HCEC 1CT (cell line): ENCODE measurements around the gene OST4.
A peak's percentile ranks its signal among the peaks of the same experiment; 100 is the strongest.
"Not testable (repeated sequence)": the region's sequence is repeated elsewhere in the genome, so short reads cannot be mapped to it uniquely, and the experiment has no call there.

Source experiments
- DNase-seq: peaks from one replicate; pipeline ENCODE4 v3.0.0-alpha.2; 2017

OST4 gene

GRCh38 chr2:27071277-27071989 is at the start of gene OST4:
TSS of gene OST4 (minus strand) at chr2:27071654.
- peak; percentile 92 for DNase-seq

- not testable (repeated sequence) for DNase-seq
These were observed 47.8 kb upstream of the OST4 start for GRCh38 chr2:27119330-27119670.

DNA sequence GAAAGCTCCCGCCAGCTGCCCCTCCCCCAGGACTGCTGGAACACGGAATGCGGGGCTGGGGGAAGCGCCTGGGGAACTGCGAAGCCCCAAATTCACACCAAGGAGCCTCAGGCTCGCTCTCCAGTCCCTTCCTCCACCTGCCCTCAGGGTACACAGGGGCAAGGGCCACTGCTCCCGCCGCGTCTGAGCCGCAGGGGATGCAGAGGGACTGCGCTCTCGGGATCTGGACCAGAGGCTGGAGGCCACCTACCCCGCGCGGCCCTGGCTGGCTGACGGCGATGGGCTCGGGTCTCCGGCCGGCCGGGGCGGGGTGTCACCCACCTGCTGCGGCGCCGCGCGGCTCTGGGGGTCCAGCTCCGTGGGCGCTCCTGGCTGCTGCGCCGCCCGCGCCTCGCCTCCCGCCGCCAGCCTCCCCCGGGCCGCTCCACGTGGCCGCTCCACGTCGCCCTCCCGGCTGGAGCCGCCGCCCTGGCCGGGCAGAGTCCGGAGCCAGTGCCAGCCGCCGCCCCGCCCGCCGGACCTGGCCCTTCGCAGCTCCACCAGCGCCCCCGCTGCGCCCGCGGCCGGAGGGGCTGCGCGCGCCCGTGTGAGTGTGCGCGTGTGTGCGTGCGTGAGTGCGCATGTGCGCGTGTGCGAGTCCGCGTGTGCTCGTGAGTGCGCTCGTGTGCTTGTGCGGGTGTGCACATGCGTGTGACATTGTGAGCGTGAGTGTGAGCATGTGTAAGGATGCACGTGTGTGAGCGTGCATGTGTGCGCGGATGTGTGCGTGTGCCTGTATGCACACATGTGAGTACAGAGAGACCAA is 47.3 kb upstream of the OST4 start, which contains the start of gene CGREF1:
Gene CGREF1, minus strand, starts transcription at position 604 of the 805 bp plus-strand sequence. CDS start 14,762 bp downstream, outside the sequence.
- DNase-seq: no peak

DNA sequence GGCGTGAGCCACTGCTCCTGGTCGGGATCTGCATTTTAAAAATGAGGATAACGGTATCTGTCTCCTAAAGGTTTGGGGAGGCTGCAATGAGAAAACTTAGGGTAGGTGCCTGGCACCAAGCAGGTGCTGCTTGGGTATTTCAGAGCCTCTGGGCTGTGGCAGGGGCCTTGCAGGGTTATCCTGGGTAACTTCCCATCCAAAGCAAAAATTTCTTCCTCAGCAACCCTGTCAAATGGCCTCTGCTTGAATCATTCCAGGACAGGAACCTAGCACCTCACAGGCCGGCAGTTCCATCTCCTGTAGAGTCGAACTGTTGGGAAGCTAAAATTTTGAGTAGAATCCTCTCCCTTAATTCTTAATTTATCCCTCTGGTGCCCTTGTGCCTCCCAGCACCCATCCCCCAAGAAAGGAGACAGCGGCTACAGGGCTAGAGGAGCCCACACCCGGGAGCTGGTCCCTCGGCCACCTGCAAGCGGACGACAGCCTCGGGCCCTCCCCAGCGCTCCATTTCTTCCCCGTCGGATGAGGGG is 46.6 kb upstream of the OST4 start:
- DNase-seq: no peak

DNA sequence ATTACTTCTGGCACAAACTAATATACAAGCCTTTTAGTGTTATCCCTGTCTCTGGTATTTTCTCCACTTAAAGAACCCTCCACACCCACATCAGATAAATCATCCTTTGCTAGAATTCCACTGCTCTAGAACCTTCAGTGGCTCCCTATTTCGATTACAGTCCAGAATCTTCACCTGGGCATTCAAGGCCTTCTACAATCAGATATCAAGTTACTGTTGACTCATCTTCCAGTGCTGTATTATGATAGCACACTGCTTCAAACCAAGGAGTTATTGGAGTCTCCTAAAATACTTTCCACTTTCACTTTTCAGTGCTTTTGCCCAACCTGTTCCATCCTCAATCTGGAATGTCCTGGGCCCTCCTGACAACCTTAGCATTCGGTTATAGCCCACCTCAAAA is 44.1 kb upstream of the OST4 start:
- DNase-seq: no peak

- DNase-seq: not testable (repeated sequence)
These were observed 40.1 kb upstream of the OST4 start for GRCh38 chr2:27111392-27112078.

- DNase-seq: not testable (repeated sequence)
These were observed 39.3 kb upstream of the OST4 start for GRCh38 chr2:27110603-27111352.

DNA sequence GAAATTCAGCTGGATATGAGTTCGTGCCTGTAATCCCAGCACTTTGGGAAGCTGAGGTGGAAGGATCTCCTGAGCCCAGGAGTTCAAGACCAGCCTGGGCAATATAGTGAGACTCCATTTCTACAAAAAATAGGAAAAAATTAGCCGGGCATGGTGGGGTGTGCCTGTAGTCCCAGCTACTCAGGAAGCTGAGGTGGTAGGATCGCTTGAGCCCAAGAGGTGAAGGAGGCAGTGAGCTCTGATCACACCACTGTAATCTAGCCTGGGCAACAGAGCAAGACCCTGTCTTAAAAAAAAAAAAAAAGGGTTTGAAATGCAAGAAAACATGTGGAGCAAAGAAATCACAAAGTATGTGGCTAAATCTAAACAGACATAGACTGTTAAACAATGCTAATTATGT is 37.6 kb upstream of the OST4 start:
- DNase-seq: no peak

GRCh38 chr2:27108221-27108620 is 36.8 kb upstream of the OST4 start:
- DNase-seq: no peak

DNA sequence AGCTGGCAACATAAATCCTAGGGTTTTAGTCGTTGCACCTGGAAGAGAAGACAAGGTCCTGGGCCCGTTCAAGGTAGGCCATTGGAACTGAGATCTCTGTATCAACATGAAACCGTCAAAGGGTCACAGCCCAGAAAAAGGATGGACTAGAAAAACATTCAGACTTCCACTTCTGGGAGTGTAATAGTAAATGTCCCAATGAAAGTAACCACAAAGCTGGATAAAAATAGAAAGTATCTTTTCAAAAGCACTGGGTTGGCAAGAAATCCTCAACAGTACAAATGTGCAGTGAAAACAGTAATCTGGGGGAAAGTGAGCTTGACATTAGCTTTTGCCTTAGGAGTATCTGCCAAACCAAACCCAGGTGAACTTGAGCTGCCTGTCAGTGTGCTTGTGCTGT is 34.5 kb upstream of the OST4 start:
- no peak for DNase-seq

DNA sequence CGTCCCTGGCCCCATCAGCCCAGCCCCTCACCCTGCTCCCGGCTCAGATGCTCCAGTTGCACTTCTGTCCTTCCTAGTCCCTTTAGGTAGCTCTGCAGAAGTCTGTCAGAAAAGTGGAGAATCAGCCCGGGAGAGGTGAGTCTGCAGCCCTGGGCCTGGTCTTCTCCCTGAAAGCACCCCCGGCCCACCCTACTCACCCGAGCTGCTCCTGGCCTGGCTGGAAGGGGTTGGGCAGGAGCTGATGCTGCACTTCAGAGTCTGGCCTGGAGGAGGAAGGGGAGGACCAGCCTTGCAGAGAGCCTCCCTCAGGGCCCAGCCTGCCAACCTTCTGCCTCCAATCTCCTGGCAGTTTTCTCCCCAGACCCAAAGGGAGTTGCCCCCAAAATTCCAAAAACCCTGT is 30.9 kb upstream of the OST4 start:
- no peak for DNase-seq

- no peak for DNase-seq
These were observed 28.6 kb upstream of the OST4 start for GRCh38 chr2:27100036-27100435.

DNA sequence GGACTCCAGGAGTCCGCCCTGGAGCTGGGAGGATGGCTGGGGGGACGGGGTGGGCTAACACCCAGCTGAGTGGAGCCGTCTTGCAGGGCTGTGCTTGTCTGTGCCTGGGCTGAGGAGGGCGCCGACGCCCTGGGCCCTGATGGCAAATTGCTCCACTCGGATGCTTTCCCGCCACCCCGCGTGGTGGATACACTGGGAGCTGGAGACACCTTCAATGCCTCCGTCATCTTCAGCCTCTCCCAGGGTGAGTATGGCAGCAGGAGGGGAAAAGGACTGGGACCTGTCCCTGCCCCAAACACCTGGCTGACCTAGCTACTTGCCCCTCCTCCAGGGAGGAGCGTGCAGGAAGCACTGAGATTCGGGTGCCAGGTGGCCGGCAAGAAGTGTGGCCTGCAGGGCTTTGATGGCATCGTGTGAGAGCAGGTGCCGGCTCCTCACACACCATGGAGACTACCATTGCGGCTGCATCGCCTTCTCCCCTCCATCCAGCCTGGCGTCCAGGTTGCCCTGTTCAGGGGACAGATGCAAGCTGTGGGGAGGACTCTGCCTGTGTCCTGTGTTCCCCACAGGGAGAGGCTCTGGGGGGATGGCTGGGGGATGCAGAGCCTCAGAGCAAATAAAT is 28.0 kb upstream of the OST4 start:
- no peak for DNase-seq

DNA sequence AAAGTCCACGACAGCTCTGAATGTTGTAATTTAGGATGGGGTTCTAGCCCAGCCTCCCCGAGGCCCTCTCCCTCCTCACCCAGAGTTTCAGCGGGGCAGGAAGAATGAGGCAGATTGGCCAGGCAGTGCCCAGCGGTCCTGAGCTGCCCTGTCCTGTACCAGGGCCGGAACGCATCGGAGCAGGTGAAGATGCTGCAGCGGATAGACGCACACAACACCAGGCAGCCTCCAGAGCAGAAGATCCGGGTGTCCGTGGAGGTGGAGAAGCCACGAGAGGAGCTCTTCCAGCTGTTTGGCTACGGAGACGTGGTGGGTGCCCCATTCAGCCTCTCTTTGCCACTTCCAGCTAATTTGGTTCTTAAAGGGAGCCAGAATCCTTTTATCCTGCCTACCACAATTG is 25.9 kb upstream of the OST4 start:
- DNase-seq: no peak

DNA sequence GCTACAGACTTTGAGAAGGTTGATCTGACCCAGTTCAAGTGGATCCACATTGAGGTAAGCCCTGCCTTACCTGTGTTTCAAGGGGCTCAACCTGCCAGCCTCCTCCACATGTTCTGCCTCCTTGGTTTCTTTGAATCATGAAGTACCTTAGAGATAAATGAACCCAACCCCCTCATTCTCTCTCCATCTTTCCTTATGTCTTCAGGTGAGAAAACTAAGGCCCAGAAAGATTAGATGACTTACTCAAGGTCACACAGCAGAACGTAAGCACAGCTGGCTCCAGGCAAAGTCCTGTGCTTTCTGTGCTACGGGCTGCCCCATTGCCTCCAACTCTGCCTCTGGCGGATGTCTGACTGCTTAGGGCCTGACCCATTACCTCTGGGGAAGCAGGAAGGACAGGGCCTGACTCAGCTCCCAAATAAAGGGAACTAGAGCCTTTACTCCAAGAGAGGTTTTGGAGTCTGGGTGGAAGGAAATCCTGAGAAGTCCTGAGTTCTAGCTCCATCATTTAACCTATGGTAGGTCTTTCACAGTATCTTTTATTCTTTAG is 25.4 kb upstream of the OST4 start:
- DNase-seq: no peak

DNA sequence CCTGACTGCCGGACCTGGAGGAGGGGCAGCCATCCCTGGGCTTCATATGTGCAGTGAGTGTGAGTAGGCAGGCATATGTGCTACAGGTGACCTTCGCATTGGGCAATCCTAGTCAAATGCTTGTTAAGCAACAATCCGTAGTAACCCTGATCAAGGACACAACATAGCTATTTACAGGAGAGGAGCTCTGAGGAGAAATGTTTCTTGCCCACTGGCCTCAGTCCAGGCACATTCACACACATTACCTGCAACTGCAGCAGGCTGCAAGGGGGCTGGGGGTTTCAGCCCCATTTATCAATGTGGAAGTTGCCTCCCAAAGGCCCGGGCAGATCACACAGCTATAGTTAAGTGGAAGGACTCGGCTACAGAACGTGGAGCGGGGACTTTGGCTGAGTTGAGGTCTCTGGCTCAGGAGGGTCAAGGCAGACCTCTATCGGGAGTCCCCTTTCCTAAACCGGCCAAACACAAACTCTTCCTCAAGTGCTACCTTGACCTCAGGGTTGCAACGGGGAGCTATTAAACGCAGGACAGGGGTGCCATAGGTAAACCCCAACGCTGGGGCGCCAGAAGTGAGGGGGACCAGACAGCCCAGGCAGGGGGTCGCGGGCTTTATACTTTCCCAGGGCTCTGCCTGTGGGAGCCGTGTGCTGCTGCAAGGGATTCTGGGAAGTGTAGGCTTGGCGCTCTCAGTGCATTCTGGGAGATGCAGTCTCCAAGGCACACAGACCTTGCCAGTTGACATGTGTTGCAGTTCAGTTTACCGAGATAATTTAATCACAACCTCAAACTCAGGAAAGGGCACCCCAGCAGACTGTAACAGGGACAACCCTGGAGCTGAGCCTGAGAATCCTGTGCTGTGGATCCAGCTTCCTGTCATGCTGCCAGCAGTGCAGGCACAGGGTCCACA is 24.5 kb upstream of the OST4 start:
- DNase-seq: peak; percentile 56

DNA sequence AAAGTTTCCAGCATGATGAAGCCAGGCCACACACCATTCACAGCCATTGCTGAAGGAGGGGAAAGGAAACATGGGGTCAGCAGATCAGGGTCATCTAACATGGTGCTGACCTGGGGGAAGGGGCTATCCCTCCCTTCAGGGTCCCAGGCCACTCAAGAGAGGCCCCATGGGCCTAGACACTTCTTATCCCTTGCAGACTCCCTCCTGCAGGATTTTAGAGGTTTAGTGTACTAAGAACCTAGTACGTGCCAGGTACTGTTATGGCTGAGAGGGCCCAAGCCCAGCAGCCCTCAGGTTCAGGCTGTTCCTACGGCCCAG is 23.9 kb upstream of the OST4 start:
- no peak for DNase-seq

GRCh38 chr2:27094353-27094984 is 23.0 kb upstream of the OST4 start:
- DNase-seq: no peak

DNA sequence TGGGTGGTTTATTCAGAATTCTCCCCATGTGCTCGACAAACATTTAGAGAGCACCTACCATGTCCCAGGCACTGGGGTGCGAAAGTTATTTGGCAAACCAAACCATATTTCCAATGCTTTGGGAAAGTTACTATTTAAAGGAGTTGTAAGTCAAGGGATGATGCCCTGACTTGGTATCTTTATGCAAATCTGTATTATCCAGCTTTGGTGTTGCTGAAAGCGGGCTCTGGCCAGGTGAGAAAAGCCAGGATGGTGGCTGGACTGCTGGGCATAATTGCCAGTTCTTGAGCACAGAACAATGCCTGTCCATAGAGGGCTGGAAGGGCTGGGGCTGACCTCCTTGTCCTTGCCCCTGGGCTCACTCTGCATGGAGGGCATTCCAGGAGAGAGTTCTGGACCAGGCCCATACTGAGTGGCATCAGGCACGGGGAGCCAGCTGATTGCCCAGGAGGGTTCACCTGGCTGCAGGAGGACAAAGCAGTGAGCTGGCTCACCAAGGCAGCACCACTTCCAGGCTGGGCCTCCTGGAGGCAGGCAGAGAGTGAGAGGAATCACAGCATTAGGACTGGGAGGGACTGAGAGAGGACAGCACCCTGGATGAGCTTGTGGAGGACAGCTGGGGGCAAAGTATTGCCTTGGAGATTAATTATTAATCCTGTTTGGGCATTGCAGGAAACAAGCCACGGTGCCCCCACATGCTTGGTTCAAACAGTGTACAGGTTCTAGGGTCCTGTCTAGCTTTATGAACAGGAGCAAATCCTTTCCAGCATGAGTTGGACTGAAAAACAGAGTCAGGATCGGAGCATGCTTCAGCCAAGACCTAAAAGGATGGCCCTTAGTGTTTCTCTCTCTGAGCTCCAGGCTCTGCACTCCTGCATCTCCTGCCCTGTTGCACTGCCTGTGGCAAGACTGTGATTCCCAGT is 22.2 kb upstream of the OST4 start:
- DNase-seq: no peak
